ENCODE data around the gene MYO16.
"Not testable (repeated sequence)": the region's sequence is repeated elsewhere in the genome, so short reads cannot be mapped to it uniquely, and the experiment has no call there.

The MYO16 gene

DNA sequence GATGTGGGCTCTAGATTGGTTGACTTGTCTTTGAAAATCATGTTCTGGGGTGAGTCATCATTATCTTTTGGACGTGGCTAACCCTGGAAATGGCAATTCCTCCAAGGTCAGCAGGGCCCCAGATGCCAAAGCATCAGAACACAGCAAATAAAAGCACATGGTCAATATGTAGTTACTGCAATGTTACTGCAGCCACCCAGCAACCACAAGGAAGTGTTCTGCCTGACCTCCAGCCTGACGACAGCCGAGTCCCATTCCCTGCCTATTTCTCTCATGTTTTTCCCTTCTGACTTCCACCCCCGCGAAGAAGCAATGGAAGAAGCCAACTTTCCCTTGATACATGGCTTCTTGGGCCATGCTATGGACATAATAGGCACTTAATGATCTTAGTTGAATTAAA, 579.1 kb downstream of the MYO16 start:
- no peak for DNase-seq

DNA sequence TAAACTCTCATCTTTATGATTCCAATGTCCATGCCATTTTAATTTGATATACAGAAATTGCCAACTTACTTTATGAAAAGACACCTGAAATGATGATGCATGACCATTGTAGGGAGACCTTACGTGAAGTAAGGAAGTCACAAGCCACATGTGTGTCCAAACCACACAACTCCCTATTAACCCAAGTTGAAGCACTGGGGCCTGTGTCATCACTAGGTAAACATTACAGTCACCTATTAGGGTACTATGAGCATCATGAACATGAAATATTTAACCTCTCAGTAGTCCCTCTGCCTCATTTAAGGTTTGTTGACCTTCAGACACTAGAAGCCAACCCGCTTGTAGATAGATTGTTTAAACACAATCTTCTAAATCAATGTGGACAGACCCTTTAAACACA, 580.1 kb downstream of the MYO16 start:
- DNase-seq, result no peak

DNA sequence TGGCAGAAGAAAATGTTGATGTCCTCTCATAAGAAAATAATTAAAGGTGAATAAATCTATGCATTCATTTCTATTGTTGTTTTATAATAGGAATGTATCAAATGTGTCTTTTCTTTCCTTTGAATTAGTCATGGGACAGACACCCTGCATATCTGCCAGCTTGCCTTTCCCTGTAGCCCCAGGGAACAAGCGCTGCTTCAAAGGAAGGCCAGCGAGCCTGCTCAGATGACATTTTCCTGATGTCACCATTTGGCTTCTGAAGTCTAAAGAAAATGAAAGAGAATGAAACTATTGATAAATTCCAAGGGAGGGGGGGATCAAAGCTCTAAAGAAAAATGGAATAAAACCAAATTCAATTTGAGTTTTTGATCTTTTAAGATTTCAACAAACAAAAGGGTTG, 582.2 kb downstream of the MYO16 start:
- no peak for DNase-seq

DNA sequence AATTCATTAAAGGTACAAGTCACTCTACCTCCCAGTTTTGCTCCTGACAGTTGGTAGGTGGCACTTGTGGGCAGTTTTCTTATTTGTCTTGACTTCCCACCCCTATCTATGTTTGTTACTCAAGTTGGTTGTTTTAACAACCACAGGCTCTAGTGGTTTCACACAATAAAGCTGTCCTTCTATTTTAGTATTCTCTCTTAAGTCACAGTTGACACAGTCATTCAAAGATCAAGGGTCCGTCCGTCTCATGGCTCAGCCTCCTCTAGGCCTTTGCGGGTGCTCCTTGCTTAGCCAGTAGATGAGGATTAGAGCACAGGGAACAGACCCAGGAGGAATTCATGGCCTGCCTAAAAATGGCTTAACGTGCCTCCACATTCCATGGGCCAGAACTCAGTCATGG, 583.2 kb downstream of the MYO16 start:
- DNase-seq, result no peak

DNA sequence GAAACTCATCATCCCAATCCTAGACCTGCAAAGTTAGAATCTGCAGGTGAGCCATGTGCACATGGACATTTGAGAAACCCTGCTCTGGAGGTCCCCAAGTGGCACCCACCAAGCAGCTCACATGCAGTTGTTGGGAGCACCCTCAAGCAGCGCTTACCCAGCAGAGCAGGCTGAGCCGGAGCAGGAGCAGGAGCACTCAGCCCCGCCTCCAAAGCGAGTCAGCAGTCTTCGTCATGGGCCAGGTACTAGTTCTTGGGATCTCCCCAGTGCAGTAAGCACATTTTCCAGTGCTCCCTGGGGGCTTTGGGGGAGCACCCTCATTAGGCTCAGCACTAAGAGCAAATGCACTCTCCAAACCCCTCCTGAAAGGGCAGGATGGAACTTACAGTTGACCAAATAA, 584.3 kb downstream of the MYO16 start:
- DNase-seq, result no peak

DNA sequence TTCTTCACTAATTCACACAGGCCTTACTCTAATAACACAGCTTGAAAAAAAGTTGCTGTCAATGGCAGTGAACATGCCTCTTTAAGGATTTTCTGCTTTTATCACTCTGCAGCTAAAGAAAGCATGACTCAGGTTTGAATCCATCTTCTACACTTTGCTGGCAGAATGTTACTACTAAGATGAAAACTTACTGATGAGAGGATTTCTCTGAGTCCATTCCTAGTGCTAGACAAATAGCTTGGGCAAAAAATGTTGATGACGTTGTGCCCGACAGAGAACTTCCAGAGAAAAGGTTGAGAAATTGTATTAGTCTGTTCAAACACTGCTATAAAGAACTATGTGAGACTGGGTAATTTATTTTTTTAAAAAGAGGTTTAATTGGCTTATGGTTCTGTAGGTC, 585.0 kb downstream of the MYO16 start:
- DNase-seq, result no peak

DNA sequence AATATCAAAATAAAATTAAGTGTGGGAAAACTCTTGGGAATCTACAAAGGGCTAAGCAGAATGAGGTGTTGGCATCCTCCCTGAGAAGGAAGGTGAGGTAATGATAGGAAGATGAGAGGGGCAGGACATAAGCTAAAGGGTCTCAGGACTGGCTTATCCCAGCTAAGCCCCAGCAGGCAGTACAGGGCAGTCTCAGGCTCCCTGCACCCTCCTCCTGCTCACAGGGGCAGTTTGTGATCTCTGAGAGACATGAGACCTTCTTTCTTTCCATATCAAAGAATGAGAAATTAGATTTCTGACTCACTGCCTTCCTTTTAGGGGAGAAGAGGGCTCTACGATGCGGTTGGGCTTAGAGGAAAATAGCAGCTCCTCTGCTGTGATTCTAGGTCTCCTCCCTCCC, 586.0 kb downstream of the MYO16 start:
- DNase-seq, result no peak

DNA sequence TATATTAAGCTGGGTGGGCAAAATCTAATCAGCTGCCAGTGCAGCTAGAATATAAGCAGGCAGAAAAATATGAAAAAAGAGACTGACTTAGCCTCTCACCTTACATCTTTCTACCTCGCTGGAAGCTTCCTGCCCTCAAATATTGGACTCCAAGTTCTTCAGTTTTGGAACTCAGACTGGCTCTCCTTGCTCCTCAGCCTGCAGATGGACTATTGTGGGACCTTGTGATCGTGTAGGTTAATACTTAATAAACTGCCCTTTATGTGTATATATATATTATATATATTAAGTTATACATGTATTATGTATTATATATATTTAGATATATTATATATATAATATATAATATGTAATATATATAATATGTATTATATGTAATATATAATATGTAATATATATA, 588.1 kb downstream of the MYO16 start:
- not testable (repeated sequence) for DNase-seq

DNA sequence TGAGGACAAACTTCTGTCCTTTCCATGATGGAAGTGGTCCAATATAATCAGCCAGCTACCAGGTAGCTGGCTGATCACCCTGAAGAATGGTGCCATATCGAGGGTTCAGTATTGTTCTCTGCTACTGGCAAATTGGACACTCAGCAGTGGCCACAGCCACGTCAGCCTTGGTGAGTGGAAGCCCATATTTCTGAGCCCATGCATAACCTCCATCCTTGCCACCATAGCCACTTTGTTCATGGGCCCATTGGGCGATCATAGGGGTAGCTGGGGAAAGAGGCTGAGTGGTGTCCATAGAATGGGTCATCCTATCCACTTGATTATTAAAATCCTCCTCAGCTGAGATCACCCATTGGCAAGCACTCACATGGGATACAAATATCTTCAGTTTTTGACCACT, 591.2 kb downstream of the MYO16 start:
- DNase-seq, result no peak

DNA sequence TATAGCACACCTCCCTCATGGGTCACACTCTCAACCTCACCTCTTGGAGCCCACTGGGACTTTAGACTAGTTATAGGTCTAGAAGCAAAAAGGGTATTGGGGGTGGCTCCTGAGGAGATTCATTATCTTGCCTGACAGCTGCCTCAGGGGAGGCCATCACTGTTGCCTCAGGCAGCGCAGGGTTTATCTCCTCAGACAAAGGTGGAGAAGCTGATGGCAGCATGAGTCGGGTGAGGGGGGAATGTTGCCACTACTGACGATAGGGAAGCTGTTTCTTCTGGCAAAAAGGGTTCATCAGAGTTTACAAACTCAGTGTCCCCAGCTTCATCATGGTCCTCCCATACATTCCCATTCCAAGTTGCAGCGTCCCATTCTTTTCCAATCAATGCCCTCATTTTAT, 594.6 kb downstream of the MYO16 start:
- DNase-seq, result no peak

DNA sequence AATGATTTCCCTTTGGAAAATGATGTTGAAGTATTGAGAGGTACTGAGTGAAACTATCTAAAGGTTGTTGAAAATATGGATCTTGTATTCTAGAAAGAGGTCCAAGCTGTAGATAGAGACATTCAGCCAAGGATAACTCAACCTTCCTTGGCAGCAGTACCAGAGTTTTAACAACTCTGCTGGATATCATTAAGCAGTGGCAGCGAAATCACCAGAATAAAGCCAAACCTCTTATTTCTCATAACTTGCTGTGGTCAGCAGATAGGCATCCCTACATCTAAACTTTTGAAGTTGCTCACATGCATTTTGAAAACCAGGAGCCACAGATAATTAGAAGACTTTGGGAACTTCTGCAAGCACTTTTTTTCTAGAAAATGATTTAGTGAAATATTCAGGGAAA, 597.2 kb downstream of the MYO16 start:
- DNase-seq, result no peak

DNA sequence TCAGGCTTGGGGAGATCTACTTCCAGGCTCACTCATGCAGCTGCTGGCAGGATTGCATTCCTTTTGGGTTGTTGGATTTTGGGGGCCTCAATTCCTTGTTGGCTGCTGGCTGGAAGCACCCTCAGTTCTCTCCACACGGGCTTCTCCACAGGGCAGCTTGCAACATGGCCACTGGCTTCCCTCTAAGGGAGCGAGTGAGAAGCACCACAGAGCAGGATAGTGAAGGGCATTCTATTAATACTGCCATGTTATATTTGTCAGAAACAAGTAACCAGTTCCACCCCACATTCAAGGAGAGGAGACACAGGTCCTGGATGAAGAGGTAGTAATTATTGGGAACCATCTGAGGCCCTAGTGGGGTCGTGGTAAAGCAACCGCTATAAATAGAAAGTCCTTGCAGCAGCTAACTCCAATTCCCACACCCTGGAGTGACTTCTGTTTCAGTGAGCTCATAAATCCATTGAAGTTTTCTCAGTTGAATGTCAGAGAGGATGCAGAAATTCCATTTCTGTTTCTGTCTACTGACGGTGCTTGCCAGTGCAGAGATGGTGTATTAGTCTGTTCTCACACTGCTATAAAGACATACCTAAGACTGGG, 598.0 kb downstream of the MYO16 start:
- DNase-seq, result no peak

DNA sequence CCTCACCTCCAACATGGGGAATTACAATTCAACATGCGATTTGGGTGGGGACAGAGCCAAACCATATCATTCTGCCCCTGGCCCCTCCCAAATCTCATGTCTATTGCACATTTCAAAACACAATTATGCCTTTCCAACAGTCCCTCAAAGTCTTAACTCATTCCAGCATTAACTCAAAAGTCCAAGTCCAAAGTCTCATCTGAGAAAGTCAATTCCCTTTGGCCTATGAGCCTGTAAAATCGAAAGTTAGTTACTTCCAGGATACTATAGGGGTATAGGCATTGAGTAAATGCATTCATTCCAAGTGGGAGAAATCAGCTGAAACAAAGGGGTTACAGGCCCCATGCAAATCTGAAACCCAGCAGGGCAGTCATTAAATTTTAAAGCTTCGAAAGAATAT, 598.8 kb downstream of the MYO16 start:
- no peak for DNase-seq

DNA sequence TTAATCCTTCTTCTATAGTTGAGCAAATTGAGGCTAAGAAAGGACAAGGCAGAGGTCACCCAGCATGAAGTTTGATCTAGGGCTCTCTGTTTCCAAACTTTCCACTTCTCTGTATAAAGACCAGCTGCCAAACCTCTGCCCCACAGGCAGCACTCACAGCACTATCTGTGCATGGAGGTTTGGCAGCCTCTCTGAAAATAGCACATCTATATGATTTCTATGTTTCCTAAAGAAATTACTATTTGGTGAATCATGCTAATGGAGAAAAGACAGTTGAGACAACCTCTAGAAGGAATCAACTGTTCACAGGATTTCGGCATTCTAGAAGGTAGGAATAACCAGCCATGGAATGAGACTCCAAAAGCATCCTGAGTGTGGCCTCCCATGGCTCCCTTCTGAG, 602.5 kb downstream of the MYO16 start:
- no peak for DNase-seq

DNA sequence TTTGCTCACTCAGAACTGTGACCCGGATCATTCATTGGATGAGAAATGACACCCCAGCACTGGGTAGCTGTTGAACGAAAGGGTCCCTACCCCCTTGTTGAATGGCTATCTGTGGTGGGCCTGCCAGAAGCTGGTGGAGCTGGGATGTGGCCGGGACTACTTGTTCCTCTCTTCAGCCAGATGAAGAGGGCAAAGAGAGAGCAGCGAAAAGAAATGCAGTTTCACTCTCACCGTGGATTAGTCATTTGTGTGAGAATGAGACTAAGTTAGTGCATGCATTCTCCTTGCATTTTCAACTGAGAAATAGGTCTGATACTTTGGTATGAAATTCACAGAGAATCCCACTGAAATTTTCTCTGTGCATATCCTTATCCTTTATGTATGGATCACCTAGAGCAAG, 603.9 kb downstream of the MYO16 start:
- no peak for DNase-seq

DNA sequence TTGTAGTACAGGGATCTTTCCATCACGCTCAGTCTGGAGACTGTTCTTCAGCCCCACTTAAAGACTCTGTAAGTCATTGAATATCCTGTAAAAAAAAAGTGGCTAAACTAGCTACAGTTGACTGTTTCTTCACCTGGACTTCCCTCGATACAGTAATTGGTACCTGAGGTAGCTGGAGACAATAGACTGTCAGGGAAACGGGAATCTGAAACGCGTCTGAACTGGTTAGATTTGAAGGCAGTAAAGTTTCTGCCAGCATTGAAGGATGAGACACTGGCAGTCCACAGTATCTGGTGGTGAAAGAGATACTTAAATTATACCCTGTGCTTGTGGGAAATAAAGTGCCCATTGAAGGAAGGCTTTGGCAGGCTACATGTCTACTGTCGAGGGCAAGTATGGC, 606.5 kb downstream of the MYO16 start:
- no peak for DNase-seq

DNA sequence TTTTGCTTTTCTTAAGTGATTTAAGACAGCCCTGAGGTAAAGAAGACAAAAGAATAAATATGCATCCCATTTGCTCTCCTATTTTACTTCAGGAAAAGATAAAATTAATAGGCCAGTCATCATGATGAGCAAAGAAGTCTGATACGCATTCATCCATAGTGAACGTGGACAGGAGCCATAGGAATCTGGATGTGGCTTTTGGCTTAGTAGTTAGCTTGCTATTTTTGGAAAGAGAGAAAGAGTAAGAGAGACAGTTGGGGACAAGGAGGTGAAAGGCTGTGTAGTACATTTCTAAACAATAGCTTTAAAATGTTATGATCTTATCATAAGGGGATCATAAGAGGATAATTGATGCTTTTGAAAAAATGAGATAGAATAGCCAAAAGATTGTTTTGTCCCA, 611.7 kb downstream of the MYO16 start:
- DNase-seq, result no peak

DNA sequence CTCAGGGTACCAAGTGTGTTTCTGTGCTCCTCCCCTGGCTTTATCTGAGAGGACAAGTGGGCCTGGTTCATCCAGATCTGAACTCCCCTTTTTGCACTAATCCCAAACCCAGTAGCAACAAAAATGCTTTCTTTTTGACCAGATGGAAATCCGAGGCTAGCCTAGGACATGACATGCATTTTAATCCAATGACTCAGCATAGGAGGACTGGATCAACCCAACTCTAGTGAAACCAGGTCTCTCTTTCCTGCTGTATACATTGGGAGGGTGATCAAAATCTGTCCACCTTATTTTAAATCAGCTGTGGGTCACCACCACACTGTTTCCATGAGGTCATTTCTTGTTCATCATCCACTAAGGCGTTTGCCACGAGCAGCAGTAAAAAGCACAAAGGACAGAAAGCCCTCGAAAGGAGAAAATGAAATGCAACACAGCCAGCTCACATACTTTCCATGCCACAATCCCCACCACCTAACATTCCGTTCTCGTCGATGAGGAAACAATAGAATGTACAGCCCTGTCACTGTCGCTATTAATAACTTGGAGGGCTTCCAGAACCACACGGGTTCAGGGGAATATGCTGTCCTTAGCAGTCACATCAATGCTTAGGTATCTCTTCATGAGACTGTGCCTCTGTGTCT, 614.0 kb downstream of the MYO16 start:
- DNase-seq, result no peak

DNA sequence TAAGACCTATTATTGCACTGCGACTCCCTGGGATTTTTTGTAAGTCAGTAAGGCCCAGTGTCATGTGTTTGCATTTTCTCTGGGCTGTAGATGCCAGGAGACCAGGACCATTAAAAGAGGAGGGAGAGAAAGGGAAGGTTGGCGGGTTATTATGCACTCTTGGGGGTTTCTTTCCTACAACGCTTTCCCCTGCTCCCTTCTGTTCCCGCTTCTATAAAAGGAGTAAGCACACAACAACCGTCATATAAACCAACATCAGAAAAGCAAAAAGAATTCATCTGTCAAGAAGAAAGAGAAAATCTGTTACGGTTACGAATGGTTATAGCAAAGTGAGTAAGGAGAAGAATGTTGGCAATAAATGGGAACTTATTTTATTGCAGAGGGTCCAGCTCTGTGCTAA, 615.2 kb downstream of the MYO16 start:
- DNase-seq, result no peak

DNA sequence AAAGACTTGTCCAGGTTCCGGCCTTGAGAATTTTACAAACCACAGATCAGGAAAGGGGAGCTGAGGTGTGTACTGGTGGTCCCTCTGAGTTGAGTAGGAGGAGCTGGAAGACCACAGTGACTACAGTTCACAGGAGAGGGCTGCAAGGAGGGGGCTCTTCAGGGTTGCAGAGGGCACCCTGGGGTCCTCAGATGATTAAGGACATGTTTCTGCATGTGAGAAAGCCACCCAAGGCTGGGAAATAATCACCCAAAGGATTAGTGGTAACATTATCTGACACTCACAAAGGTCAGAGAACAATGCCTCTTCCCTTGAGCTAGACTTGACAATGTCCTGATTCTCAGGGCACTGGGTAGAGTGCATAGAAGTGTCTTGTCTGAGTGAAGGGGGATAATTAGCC, 616.6 kb downstream of the MYO16 start:
- DNase-seq, result no peak

DNA sequence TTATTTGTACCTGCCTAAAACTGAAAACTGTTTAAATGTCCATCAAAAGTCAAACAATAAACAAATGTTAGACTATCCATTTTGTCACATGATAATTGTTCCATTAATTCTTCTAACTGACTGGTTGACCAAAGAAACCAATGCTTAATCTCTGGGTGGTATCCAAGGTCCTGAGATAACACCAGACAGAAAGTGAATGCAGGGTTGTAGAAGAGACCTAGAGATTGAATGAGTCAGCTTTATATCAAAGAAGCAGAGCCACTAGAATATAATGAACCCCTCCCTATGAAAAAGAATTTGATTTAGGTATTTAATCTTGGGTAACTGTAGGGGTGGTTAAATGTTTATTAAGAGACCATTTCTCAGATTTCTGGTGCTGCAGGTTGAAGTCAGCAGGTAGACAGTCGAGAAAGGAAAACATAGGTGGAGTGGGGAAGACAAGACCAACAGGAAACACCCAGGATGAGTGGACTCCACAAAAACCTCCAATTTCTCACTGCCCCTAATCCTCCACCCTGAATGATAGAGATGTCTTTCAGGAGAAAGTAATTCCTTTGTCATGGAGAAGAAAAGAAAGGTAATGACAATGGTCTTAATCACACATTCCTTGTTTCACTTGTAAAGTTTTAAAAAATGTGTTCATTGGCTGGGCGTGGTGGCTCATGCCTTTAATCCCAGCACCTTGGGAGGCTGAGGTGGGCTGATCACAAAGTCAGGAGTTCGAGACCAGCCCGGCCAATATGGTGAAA, 620.5 kb downstream of the MYO16 start:
- DNase-seq, result no peak

DNA sequence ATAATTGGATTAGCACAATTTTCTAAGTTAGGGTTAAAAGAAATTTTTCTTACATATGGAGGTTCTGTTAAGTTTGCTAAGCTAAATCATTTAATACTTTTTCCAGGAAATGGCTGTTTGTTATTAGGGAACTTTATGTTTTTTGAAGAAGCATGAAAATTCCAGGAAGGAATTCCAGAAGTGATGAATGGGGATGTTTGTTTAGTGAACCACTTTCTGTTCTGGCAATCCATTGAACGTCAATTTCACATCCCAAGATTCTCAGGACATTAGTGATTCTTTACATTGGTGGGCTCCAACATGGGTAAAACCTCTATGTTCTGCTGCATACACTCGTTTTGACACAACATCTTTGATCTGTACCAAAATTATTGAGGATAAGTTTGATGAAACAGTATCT, 622.5 kb downstream of the MYO16 start:
- DNase-seq, result no peak

DNA sequence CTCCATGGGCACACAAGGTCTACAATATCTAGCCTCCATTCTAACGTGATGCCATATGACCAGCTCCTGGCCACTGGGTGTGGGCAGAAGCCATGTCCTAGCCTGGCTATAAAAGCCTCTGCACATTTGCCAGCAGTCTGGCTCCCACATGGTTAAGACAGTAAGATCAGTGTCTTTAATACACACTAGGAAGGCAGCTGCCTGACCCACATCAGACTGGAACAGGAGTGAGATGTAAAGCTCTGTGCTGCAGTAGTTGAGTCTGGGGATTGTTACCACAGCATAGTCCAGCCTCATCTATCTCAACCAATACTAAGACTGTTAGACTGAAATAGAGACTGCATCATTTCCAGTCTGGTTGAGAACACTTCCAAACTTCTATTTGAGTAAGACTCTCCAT, 623.9 kb downstream of the MYO16 start:
- DNase-seq, result no peak

DNA sequence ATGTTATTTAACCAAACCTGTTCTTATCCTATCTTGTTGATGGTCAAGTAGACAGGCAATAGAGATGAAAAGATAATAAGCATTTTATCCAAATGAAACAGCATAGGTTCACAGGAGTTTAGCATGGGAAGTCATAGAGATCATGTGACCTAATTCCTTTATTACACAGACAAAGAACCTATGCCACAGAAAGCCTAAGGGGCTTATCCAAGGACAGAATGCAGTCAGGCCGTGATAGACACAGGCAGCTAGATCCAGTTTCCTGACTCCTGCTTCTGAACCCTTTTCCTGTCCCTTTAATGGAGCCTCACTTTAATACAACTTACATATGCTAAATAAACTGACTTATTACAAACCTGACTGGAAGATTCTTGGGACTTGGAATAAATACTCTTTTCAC, 624.9 kb downstream of the MYO16 start:
- no peak for DNase-seq
